Activated naive CD4-positive, alpha-beta T cell treated with anti-CD3 and anti-CD28 coated beads, Interleukin-2, amount 50 U/mL, for 72 hours (primary cell): ENCODE measurements around the gene YIPF1. TPM values are rescaled to one million over a fixed set of nuclear protein-coding genes. Genes with fewer than 3 reads are reported as not detected.

ENCODE experiments used
- ATAC-seq, 2 donors: fragments of 150-1000 bp; cut with Tn5 transposase; 2 replicates each; pipeline ENCODE4 v1.10.0; 2021; ENCODE audit warnings: mild to moderate bottlenecking in 2 of 2, moderate library complexity in 2 of 2
- DNase-seq, 2 donors: peaks; one replicate each; pipeline ENCODE4 v3.0.0; 2021 to 2022; ENCODE audit warnings: low spot score in 2 of 2
- H3K27ac Mint-ChIP-seq, 2 donors: one replicate each; pipeline ENCODE4 v1.8.0; 2022; ENCODE audit warnings: mild to moderate bottlenecking in 2 of 2, mixed read lengths in 2 of 2
- H3K36me3 Mint-ChIP-seq, 2 donors: one replicate each; pipeline ENCODE4 v1.8.0; 2022; ENCODE audit warnings: mixed read lengths in 2 of 2
- H3K9me3 Mint-ChIP-seq, 2 donors: one replicate each; pipeline ENCODE4 v1.8.0; 2022; ENCODE audit warnings: mixed read lengths in 2 of 2
- total RNA-seq, 2 donors: library from RNA; stranded (reverse); gene quantifications; one replicate each; pipeline ENCODE4 v1.2.3, GENCODE V29; 2022

Gene YIPF1
- total RNA-seq, 2 donors from 2014 or later = 18.1 to 21.8 TPM

DNA sequence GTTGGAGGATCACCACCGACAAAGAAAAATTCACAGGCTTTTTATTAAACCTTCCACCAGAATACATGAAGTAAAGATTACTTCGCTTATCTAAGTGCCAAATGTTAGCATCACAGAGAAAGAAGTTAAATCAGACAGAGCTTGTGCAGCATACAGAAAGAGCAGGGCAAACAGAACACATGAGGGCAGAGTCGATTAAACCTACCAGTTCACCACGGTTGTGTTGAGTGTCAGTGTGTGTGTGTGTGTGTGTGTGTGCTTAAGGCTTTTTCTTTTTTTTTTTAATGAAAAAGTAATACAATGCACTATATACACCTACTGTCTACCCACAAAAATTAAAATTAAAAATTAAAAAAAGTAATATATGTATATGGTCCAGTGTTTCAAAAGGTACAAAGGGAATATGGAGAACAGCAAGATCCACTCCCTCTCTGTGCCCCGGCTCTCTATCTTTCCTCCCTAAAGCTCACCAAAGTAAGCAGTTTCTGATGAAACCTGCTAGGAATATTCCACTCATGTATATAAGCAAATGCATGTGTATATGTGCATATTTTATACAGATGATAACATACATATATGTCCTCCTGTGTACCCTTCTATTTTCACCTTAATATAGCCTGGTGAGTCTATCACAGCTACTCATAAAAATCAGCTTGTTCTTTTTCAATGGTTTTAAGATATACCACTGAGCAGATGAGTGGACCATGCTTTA is 17.7 kb downstream of the YIPF1 start:
- Mint-ChIP-seq H3K36me3 (no peaks in the 10 kb centered on the region), H3K9me3 (no peaks in the 10 kb centered on the region), H3K27ac (no peak overlapping the region)
- no peak for ATAC-seq
- DNase-seq = no peak

GRCh38 chr1:53871221-53871620 is 18.4 kb downstream of the YIPF1 start:
- Mint-ChIP-seq H3K27ac (no peak overlapping the region), H3K9me3 (no peaks in the 10 kb centered on the region), H3K36me3 (peaks cover 0 to under 1% of the 10 kb centered on the region in 2 donors)
- ATAC-seq = no peak
- no peak for DNase-seq

GRCh38 chr1:53869454-53870117 is 20.0 kb downstream of the YIPF1 start:
- Mint-ChIP-seq H3K27ac (no peak overlapping the region), H3K9me3 (no peaks in the 10 kb centered on the region), H3K36me3 (peaks cover 0 to 4% of the 10 kb centered on the region in 2 donors)
- no peak for DNase-seq
- no peak for ATAC-seq

DNA sequence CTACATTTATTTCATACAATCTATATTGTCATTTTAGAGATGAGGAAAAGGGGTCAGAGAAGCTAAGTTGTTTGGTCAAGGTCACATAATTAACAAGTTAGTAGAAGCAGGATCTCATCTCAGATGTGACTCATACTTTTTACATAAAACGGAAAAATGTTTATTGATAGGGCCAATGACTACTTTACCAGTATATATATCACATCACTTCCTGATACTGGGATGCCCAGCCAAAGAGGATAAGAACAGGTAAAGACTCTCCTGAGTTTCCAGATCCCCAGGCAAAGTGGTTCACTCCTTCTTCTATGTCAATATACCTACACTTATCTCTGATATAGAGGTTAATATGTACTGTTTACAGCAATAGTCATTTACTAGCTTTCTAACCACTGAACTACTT is 21.0 kb downstream of the YIPF1 start:
- Mint-ChIP-seq H3K36me3 (peaks cover 0 to 4% of the 10 kb centered on the region in 2 donors), H3K9me3 (no peaks in the 10 kb centered on the region), H3K27ac (no peak overlapping the region)
- DNase-seq (no peak), ATAC-seq (no peak)

- Mint-ChIP-seq H3K36me3 (peaks cover 0 to 4% of the 10 kb centered on the region in 2 donors), H3K27ac (peak overlapping the region in 1 of 2 donors; percentile 34), H3K9me3 (no peaks in the 10 kb centered on the region)
- DNase-seq (no peak), ATAC-seq (no peak)
These were observed 27.1 kb downstream of the YIPF1 start for GRCh38 chr1:53862507-53862906.

DNA sequence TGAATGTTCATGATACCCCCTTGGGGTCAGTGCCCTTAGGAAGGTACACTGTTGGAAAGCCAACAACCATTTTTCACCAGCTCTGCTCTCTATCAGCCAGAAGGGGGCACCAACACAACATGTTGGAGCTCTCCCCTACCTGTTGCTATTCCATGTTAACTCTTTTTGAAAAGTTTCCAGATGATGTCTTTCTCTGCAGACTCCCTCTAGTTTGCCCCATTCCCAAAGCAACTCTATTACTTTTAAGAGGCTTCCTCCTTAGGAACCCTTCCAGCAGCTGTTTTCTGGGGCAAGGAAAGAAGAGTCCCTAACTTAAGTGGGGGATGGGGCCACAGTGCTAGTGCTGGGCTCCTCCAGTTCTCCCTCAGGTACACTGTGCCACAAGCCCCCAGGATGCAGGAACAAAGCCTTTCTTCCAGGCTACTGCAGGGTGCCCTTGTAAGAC is 28.6 kb downstream of the YIPF1 start:
- ATAC-seq = peak; percentile 65 to 84
- H3K9me3 Mint-ChIP-seq = no peaks in the 10 kb centered on the region
- DNase-seq = peak in 1 of 2 donors; percentile 61
- H3K36me3 Mint-ChIP-seq = peaks cover 0 to 2% of the 10 kb centered on the region in 2 donors
- peak overlapping the region in 1 of 2 donors; percentile 34 for H3K27ac Mint-ChIP-seq

DNA sequence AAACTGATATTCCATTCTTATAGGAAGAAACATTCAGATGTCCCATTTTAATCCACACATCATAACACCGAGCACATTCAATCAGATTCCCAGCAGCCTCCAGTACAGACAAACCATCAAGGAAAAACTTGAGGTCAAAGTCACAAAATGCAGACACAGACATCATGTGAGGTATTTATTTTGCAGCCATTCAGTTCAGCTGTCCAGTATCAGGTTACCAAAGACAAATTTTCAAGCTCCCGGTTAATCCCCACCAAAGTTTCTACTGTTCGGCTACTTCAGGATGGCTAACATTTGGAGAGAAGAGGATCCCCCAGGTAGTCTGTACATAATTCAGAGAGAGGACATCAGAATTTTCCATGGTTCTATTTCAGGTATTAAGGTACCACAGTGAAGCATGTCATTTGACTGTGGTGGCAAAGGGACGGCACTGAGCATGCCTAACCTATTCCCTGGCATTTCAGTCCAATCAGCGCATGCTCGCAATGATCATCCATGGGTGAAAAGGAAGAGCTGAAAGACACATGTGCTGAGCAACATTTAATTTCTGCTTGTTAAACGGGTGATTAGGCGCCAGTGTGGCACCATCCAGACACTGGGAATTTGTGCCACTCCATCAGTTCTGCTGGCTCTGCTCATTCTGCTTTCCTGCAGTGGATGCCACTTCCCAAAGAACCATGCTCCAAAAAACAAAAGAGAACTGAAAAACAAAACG is 37.9 kb downstream of the YIPF1 start:
- Mint-ChIP-seq H3K36me3 (peaks cover 0 to 7% of the 10 kb centered on the region in 2 donors), H3K9me3 (no peaks in the 10 kb centered on the region), H3K27ac (peak overlapping the region in 1 of 2 donors; percentile 81)
- no peak for ATAC-seq
- no peak for DNase-seq

- Mint-ChIP-seq H3K27ac (no peak overlapping the region), H3K9me3 (no peaks in the 10 kb centered on the region), H3K36me3 (peaks cover 0 to 7% of the 10 kb centered on the region in 2 donors)
- no peak for ATAC-seq
- no peak for DNase-seq
These were observed 39.4 kb downstream of the YIPF1 start for GRCh38 chr1:53850082-53850673.

DNA sequence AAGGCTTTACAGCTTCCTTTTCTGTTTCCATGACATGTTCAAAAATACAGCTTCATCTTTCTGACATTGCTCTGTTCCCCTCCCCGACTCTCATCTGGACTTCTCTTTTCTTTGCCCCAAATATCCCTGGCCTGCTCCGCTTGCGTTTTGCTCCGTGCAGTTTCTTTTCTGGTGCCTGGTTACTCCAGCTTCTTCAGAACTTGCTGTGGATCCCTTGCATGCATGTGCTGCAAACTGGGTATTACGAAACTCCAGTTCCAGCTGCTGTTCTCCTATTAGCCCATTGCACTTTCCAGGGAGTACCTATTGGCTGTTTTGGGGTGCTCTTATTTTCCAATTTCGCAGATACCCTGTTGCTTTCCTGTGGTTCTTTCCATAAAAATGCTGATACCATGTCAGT is 41.6 kb downstream of the YIPF1 start:
- peak overlapping the region in 1 of 2 donors; percentile 23 for H3K27ac Mint-ChIP-seq
- no peak for ATAC-seq
- no peaks in the 10 kb centered on the region for H3K9me3 Mint-ChIP-seq
- H3K36me3 Mint-ChIP-seq = peaks cover 0 to 7% of the 10 kb centered on the region in 2 donors
- no peak for DNase-seq

GRCh38 chr1:53842347-53842746 is 47.2 kb downstream of the YIPF1 start:
- ATAC-seq = no peak
- Mint-ChIP-seq H3K27ac (no peak overlapping the region), H3K9me3 (no peaks in the 10 kb centered on the region), H3K36me3 (peaks cover 11 to 14% of the 10 kb centered on the region in 2 donors)
- no peak for DNase-seq

DNA sequence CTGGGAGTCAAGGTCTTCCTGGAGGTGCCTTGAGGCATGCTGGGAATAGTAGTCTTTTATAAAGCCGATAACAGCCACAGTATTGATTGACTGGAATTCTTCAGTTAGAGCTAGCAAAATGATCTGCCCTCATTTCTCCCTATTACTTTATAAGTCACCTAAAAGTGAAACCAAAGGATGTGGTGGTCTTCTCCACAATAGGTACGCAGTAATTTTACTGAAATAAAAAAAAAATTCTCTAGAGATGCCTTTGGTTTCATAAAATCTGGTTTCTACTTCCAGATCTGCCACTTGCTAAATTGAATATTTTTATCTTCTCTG is 51.0 kb downstream of the YIPF1 start:
- no peak for ATAC-seq
- peaks cover 15 to 21% of the 10 kb centered on the region in 2 donors for H3K36me3 Mint-ChIP-seq
- peak overlapping the region; percentile 95 to 98 for H3K27ac Mint-ChIP-seq

DNA sequence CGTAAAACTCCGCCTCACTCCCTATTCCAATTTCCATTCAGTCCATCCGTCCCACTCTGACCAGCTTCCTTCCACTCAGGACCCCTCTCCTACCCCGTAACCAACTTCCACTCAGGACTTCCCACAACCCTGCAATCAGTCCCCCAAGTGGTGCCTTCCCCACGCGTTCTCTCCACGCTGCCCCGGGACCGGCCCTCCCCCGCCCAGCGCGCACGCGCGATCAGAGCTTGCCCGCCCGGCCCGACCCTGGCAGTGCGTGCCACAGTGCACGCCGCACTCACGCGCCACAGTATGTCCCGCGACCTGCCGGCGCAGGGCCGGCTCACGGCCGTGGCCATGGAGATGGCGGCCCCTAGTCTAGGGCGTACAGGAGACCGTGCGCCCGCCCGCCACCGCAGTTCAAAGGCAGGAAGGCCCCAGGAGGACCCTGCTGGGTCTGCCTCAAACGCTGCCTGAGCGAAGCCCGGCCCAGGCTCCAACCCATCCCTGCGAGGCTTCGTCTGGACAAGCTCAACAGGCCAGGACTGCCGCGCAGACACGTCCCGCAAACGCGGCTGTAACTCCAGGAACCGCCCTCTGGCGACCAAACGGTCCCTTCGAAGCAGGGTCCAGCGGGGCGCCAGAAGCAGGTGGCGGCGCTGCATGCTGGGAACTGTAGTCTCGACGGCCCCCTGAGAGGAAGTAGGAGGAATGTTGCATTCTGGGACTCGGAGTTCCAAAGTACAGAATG is 51.5 kb downstream of the YIPF1 start, which contains the start of gene NDC1:
NDC1 (minus strand) TSS at position 373 of the 730 bp plus-strand sequence; CDS start at position 338, 35 bp downstream.
- peak within 1 kb of the TSS; percentile 97 to 98 for H3K27ac Mint-ChIP-seq
- DNase-seq = peak; percentile 85 to 88
- peak; percentile 86 to 96 for ATAC-seq
- no peaks in the 10 kb centered on the region for H3K9me3 Mint-ChIP-seq
- H3K36me3 Mint-ChIP-seq = peaks cover 15 to 21% of the 10 kb centered on the region in 2 donors

More for the DNA sequence above, 51.0 kb downstream of the YIPF1 start:
- no peak for DNase-seq
- no peaks in the 10 kb centered on the region for H3K9me3 Mint-ChIP-seq

DNA sequence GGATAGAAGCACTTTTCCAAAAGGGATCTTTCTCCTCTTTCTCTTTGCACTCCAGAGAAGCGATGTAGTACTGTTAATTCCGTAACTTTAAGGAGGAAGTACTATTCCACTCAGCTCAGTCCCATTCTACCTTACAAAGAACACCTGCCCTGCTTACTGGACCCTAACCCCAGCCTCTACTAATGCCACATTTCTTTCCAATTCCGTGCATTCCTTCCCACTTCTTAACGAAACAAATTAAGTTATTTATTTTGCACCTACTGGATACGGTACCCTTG is 52.0 kb downstream of the YIPF1 start:
- no peak for DNase-seq
- ATAC-seq = no peak
- Mint-ChIP-seq H3K36me3 (peaks cover 15 to 23% of the 10 kb centered on the region in 2 donors), H3K27ac (peak overlapping the region; percentile 97 to 98), H3K9me3 (no peaks in the 10 kb centered on the region)

DNA sequence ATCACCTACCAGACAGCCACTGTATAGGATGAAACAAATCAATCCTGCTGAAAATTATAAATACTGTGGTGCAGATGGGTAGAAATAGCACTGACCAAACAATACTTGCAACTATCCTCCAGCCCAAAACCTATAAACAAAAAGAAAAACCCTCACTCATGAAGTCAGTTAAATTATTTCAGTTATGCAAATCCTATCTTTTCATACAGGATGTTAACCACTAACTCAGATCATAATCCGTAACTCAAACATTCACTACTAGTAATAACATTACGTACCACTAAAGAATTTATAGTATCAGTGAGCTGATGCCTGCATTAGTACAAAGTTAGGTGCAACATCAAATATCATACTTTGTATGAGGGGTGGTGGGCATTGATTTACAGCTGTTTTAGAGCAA is 54.1 kb downstream of the YIPF1 start:
- ATAC-seq (no peak), DNase-seq (no peak)
- H3K9me3 Mint-ChIP-seq = no peaks in the 10 kb centered on the region
- H3K36me3 Mint-ChIP-seq = peaks cover 15 to 25% of the 10 kb centered on the region in 2 donors
- H3K27ac Mint-ChIP-seq = no peak overlapping the region

DNA sequence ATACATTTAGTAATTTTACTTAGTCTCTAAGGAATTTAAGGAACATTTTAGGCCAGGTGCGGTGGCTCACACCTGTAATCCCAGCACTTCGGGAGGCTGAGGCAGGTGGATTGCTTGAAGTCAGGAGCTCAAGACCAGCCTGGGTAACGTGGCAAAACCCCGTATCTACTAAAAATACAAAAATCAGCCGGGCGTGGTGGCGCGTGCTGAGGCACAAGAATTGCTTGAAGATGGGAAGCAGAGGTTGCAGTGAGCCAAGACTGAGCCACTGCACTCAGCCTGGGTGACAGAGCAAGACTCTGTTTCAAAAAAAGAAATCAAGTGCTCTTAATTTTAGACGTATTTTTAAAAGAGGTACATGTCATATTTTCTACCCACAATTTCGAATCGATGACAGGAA is 54.8 kb downstream of the YIPF1 start:
- Mint-ChIP-seq H3K9me3 (no peaks in the 10 kb centered on the region), H3K36me3 (peaks cover 16 to 25% of the 10 kb centered on the region in 2 donors), H3K27ac (no peak overlapping the region)
- no peak for ATAC-seq
- DNase-seq = no peak

DNA sequence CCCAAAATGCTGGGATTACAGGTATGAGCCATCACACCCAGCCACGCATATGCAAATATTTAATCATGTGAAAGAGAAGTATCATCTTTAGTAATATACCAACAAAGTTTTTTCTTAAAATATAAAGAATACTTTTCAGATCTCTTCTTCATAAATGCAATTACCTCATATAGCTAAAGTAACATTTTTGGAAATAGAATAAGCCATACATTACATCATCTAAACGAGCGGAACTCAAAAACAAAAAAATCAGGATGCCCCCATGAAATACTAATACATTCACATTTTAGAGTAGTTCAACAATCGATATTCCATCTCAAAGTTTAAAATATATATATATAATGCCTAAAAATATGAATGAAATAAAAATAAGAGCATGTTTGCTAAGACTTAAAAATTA is 56.2 kb downstream of the YIPF1 start:
- H3K9me3 Mint-ChIP-seq = no peaks in the 10 kb centered on the region
- ATAC-seq (no peak), DNase-seq (no peak)
- H3K27ac Mint-ChIP-seq = no peak overlapping the region
- peaks cover 19 to 25% of the 10 kb centered on the region in 2 donors for H3K36me3 Mint-ChIP-seq
